HG03442 (cell line): ENCODE measurements around the gene CYRIA.
A peak's percentile ranks its signal among the peaks of the same experiment; 100 is the strongest.

Source experiments
- ATAC-seq: cut with Tn5 transposase; IDR thresholded peaks from one replicate; pipeline ENCODE4 v1.9.1; 2021; ENCODE audit warnings: mild to moderate bottlenecking, moderate library complexity; ENCODE audit not compliant: unreplicated experiment

CYRIA gene

DNA sequence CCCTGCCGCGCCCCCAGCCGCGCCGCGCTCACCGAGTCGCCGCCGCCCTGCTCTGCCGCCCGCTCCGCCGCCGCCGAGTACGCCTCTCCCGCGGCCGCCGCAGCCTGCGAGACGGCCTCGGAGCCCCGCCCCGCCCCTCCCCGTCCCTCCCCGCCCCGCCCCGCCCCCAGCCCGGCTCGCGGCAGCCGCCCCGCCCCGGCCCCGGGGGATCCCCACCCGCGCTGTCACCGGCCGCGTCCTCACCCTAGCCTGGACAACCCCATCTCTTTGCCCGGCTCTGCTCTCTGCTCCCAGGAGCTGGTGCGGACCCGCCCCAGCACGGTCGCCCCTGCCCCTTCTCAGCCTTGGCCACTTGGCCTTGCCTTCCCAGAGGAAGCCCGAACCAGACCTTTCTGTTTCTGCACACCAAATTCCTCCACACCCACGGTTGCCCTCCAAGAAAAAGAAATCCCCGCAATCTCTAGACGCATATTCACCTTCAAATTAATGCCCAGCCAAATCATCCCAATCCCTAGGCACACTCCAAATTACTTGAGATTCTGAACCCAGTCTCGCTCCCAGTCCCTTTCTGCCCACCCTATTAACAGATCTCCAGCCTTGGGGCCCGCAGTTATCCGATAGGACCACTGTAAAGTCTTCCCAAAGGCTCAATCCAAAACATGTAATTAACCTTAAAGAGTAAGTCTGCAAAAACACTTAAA lies at the start of gene CYRIA:
Gene CYRIA (minus strand): TSS at position 87 of the 701 bp plus-strand sequence. CDS start 77,715 bp downstream, outside the sequence.
- peak; percentile 63 for ATAC-seq

DNA sequence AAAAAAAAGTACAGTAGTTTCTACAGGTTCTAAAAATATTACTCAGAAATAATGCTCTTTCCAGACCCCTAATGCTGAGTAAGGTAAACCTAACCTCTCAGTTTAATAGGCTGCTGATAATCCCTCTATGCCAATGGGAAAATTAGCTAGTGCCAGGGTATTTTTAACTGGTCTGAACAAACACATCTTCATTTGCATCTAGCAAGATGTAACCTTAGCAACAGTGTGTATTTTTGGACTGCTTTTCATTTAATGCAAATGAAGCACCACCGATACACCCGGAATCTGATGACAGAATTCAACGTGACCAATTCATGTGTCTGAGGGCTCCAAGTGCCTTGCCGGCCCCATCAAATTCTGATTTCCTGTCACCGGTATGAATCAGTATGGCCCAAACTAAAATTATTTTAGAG lies 47.4 kb upstream of the CYRIA start:
- peak; percentile 66 for ATAC-seq

GRCh38 chr2:16709769-16710168 lies 44.1 kb upstream of the CYRIA start:
- ATAC-seq = no peak

DNA sequence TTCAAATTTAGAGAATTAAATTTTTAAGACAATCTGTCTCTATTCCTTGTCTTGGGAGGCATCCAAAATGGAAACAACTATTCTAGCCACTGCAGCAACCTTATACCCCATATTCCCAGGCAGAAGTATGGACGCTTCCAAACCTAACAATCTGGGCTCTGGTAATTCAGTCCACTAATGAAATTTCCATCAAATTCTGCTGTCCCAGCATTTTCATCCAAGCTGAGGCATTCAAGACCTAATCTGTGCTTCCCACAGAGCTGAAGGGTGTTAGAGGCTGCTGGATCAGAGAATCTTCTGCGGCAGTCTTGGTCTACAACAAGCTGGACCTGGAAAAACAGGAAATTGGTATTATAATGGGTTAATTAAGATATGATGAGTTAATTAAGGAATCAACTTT lies 42.5 kb upstream of the CYRIA start:
- no peak for ATAC-seq

- no peak for ATAC-seq
Measured at GRCh38 chr2:16707014-16707623, 41.5 kb upstream of the CYRIA start.

GRCh38 chr2:16700551-16701259 lies 35.1 kb upstream of the CYRIA start:
- no peak for ATAC-seq

- ATAC-seq = no peak
Measured at GRCh38 chr2:16693854-16694253, 28.2 kb upstream of the CYRIA start.

DNA sequence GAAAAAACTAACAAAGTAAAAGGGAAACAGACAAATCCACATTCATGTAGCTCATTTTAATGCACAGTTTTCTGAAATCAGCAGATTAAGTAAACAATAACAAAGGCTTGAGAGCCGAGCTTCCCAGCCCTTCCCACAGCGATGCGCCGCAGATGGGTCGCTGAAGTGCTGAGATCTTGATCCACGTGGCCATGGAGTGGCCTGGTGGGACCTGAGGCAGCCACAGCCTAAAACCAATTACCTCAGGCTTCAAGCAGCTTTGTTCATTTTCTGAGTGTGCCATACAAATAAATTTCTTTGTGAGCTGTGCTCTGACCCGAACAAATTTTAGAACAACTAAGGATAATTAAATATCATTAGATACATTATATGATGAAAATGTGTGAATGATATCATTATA lies 25.6 kb upstream of the CYRIA start:
- no peak for ATAC-seq

DNA sequence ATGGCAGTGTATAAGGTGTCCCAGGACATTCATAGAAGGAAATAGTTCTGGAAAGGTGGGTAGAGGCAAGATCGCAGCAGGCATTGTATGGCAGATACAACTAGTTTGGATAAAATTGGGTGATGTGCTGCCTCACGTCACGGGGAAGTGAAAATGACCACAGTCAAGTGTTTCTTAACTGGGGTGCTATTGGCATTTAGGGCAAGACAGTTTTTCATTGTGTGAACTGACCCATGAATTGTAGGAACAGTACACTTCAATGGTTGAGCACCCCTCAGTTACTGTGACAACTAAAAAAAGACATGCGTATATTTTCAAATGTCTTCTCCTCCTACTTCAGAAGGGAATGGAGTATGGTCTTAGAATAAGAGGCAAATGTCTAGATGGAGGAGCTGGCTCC lies 22.3 kb upstream of the CYRIA start:
- no peak for ATAC-seq

DNA sequence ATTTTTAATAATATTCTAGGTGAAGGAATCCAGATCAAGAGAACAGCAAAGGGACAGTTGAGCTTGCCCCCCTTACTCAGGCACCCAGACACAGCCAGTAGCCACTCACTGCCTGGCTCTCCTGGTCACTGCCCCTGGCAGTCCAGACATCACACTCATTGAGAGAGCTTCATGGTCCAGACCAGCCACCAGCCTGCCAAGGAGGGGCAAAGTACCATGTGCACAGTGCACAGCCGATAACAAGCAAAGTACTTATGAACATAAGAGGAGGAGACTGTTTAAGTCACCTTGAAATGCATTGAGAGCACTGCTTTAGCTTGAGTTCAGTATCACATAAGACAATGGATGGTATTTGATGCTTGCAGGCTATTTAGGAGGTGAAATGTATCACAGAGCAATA lies 21.6 kb upstream of the CYRIA start:
- no peak for ATAC-seq

GRCh38 chr2:16686641-16687040 lies 21.0 kb upstream of the CYRIA start:
- no peak for ATAC-seq

- no peak for ATAC-seq
Measured at GRCh38 chr2:16685340-16685715, 19.7 kb upstream of the CYRIA start.

GRCh38 chr2:16684676-16685339 lies 19.2 kb upstream of the CYRIA start:
- no peak for ATAC-seq

DNA sequence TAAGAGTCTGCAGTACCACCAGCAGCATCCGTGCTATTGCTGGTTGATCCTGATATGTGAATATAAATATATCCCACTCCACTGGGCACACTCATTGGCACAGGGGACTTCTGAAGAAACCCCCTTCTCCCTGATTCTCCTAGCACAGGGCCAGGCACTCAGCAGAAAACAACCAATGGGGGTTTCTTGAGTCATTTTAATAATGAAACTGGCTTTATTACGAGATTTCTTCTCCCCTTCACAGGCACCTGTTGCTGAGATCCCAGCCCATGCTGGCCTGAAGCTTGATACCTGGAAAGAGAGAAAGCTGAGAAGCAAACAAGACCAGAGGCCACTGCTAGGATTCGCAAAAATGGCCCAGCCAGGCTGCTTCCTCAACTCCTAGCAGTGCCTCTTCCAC lies 17.9 kb upstream of the CYRIA start:
- no peak for ATAC-seq

GRCh38 chr2:16682431-16683118 lies 16.9 kb upstream of the CYRIA start:
- no peak for ATAC-seq

DNA sequence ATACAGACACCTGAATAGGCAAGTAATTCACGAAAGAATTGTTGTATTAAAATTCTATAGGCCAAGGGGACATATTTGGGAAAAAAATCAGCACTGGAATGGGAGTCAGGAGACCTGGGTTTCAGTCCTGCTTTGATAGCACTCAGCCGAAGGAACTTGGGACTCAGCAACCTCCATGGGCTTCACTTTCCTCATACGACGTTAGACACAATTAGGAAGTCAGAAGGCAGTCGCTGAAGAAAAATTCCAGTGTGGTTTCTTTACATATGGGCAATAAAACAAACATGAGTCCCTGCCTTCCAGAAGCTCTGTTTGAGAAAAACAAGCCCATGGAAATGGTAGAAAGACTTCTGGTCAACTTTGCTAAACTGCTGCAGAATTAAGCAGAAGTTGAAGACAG lies 15.1 kb upstream of the CYRIA start:
- ATAC-seq = no peak

- no peak for ATAC-seq
Measured at GRCh38 chr2:16680304-16680703, 14.7 kb upstream of the CYRIA start.

GRCh38 chr2:16678964-16679363 lies 13.3 kb upstream of the CYRIA start:
- no peak for ATAC-seq

DNA sequence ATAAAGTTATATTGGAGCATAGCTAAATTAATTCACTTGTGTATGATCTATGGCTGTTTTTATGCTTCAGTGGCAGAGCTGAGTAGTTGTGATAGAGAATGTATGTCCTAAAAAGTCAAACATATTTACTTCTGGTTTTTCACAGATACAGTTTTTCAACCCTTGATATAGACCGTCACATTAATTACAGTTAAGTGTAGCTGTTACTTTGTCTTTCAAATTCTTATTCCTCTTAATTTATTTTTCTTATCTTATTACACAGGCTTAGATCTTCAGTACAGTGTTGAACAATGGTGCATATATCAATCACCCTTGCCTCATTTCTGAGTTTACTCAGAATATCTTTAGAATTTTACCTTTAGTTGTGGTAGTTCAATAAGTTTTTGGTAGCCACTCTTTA lies 12.2 kb upstream of the CYRIA start:
- no peak for ATAC-seq

- ATAC-seq = no peak
Measured at GRCh38 chr2:16675781-16676180, 10.1 kb upstream of the CYRIA start.

DNA sequence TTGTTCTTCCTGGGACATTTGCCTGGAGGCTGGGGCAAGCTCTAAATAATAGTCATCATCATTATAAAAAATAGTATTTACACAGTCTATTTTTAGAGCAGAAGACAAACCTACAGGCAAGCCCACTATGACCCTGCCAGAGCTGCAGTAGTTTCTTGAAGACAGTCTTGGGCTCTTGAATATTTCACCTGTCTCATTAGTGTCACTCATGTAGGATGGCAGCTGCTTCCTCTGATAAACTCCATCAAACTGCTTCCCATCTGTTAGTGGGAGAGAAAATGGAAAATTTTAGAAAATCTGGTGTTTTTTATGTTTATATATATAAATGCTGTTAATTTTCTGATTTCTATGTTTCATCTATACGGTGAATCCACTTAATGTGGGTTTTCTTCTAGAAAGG lies 8.5 kb upstream of the CYRIA start:
- ATAC-seq = no peak
